HCT116 (cell line): ENCODE measurements around the gene TMPRSS13. TPM values are rescaled to one million over a fixed set of nuclear protein-coding genes. Genes with fewer than 3 reads are reported as not detected.

ENCODE experiments used
- ATAC-seq: fragments of 200-7000 bp; cut with Tn5 transposase; 2 replicates; pipeline ENCODE4 v1.9.1; 2020; ENCODE audit warnings: mild to moderate bottlenecking, moderate library complexity
- BruUV-seq: library from RNA; stranded (reverse); fragments of 400-500 nt; replicated peaks from 2 replicates; lab custom pipeline; 2021; lab: Mats Ljungman, UMichigan
- CTCF ChIA-PET: fragments of 300-600 bp; sonication (Branson Sonifier 250); formaldehyde crosslinking; loops from one replicate; lab custom pipeline; 2021; ENCODE audit warnings: antibody characterized with exemption; lab: Charles Lee
- POLR2A ChIA-PET: fragments of 300-600, 350-600 bp; sonication (Branson Sonifier 250); formaldehyde crosslinking; loops from one replicate; lab custom pipeline; 2021; ENCODE audit warnings: antibody characterized with exemption; lab: Charles Lee
- RAD21 ChIA-PET, 2 experiments: fragments of 300-600 bp; sonication (Branson Sonifier 250); formaldehyde crosslinking; loops; one replicate each; lab custom pipeline; 2023; ENCODE audit warnings: low total read pairs in 2 of 2; ENCODE audit not compliant: uncharacterized antibody in 2 of 2, unreplicated experiment in 2 of 2, low non-redundant PET in 1 of 2; lab: Charles Lee
- DNase-seq: peaks from one replicate; pipeline ENCODE4 v3.0.0-alpha.2; 2010; ENCODE audit warnings: low read depth, low spot score
- H2AFZ ChIP-seq: fragments of 200-600 bp; shearing (Covaris generic), sonication (generic); 2 replicates; pipeline ENCODE4 v1.6.1; 2017; ENCODE audit warnings: low read depth, mixed run types, mixed read lengths, antibody characterized with exemption, low read length; ENCODE audit not compliant: poor library complexity, severe bottlenecking
- H3K27ac ChIP-seq: 2 replicates; pipeline ENCODE4 v1.5.1; 2012; ENCODE audit warnings: low read depth, low read length
- H3K27me3 ChIP-seq: fragments of 200-600 bp; sonication (generic); 2 replicates; pipeline ENCODE4 v1.6.1; 2016; ENCODE audit warnings: mixed run types, low read length, mixed read lengths; ENCODE audit not compliant: insufficient read depth
- H3K36me3 ChIP-seq, 2 experiments: fragments of 200-500 bp in 1 of 2; fragments of 200-600 bp in 1 of 2; sonication (Bioruptor generic) in 1 of 2; sonication (generic) in 1 of 2; 2 replicates each; pipeline versions ENCODE4 v1.5.1 to v1.6.1; 2014 to 2016; ENCODE audit warnings: low read length in 2 of 2, inconsistent platforms in 1 of 2, mixed read lengths in 1 of 2, mixed run types in 1 of 2; ENCODE audit not compliant: insufficient read depth in 2 of 2, control insufficient read depth in 1 of 2
- H3K4me1 ChIP-seq, 2 experiments: fragments of 200-600 bp in 1 of 2; sonication (generic) in 1 of 2; 2 replicates each; pipeline versions ENCODE4 v1.5.1 to v1.6.1; 2012 to 2017; ENCODE audit warnings: low read length in 2 of 2, inconsistent platforms in 1 of 2, mild to moderate bottlenecking in 1 of 2, mixed read lengths in 1 of 2, mixed run types in 1 of 2, moderate library complexity in 1 of 2; ENCODE audit not compliant: insufficient read depth in 2 of 2, control insufficient read depth in 1 of 2
- H3K4me2 ChIP-seq: fragments of 200-600 bp; sonication (generic); 2 replicates; pipeline ENCODE4 v1.6.1; 2017; ENCODE audit warnings: mixed run types, low read length, mixed read lengths
- H3K4me3 ChIP-seq, 2 experiments: fragments of 200-600 bp in 1 of 2; sonication (generic) in 1 of 2; replicated peaks in 1 of 2; 2 replicates each; pipeline ENCODE4 v1.5.1; 2011 to 2016; ENCODE audit warnings: low read length in 2 of 2, control low read depth in 1 of 2, low read depth in 1 of 2, mild to moderate bottlenecking in 1 of 2, mixed read lengths in 1 of 2, mixed run types in 1 of 2
- H3K79me2 ChIP-seq: fragments of 200-600 bp; sonication (generic); 2 replicates; pipeline ENCODE4 v1.6.1; 2017; ENCODE audit warnings: mild to moderate bottlenecking, mixed run types, low read length, moderate library complexity, mixed read lengths; ENCODE audit not compliant: insufficient read depth
- H3K9ac ChIP-seq: fragments of 200-600 bp; sonication (generic); 2 replicates; pipeline ENCODE4 v1.6.1; 2016; ENCODE audit warnings: low read length, mixed read lengths
- H3K9me2 ChIP-seq: fragments of 200-600 bp; sonication (generic), shearing (Covaris generic); 2 replicates; pipeline ENCODE4 v1.6.1; 2017; ENCODE audit warnings: mixed run types, mild to moderate bottlenecking, moderate library complexity; ENCODE audit not compliant: insufficient read depth
- H3K9me3 ChIP-seq, 2 experiments: fragments of 200-500 bp in 1 of 2; fragments of 200-600 bp in 1 of 2; sonication (Bioruptor generic) in 1 of 2; sonication (generic) in 1 of 2; 2 replicates each; pipeline ENCODE4 v1.6.1; 2014 to 2017; ENCODE audit warnings: low read length in 2 of 2, mixed read lengths in 2 of 2, inconsistent platforms in 1 of 2, low read depth in 1 of 2, mild to moderate bottlenecking in 1 of 2, mixed run types in 1 of 2, moderate library complexity in 1 of 2; ENCODE audit not compliant: control insufficient read depth in 1 of 2, insufficient read depth in 1 of 2
- H4K20me1 ChIP-seq: fragments of 200-600 bp; sonication (generic), shearing (Covaris generic); 2 replicates; pipeline ENCODE4 v1.6.1; 2017; ENCODE audit warnings: mixed run types, mild to moderate bottlenecking, moderate library complexity; ENCODE audit not compliant: insufficient read depth
- CBX3 ChIP-seq: IDR thresholded peaks from 2 replicates; pipeline ENCODE4 v1.6.1; 2012; ENCODE audit warnings: low read depth
- FOSL1 ChIP-seq: IDR thresholded peaks from 2 replicates; pipeline ENCODE4 v1.6.1; 2012; ENCODE audit warnings: low read depth
- JUND ChIP-seq: IDR thresholded peaks from 2 replicates; pipeline ENCODE4 v1.6.1; 2012
- RAD21 ChIP-seq: IDR thresholded peaks from 2 replicates; pipeline ENCODE4 v1.6.1; 2012; ENCODE audit warnings: low read depth, mild to moderate bottlenecking
- SP1 ChIP-seq: IDR thresholded peaks from 2 replicates; pipeline ENCODE4 v1.6.1; 2012; ENCODE audit warnings: low read depth
- SRF ChIP-seq: IDR thresholded peaks from 2 replicates; pipeline ENCODE4 v1.6.1; 2012; ENCODE audit warnings: low read depth
- YY1 ChIP-seq: IDR thresholded peaks from 2 replicates; pipeline ENCODE4 v1.6.1; 2011; ENCODE audit warnings: low read length, low read depth, moderate library complexity, mild to moderate bottlenecking; ENCODE audit not compliant: insufficient replicate concordance; ENCODE audit errors: extremely low read depth
- ZFX ChIP-seq: fragments of 450-650 bp; IDR thresholded peaks from 2 replicates; pipeline ENCODE4 v1.6.1; 2017
- ZNF274 ChIP-seq: fragments of 200-500 bp; sonication (Bioruptor generic); IDR thresholded peaks from 2 replicates; pipeline ENCODE4 v1.6.1; 2014; ENCODE audit warnings: mild to moderate bottlenecking, low read depth, low read length, inconsistent platforms
- intact Hi-C: fragments of 100-400 bp; cut with micrococcal nuclease; formaldehyde crosslinking; loops from 2 replicates; pipeline ENCODE4 v1.10.0; 2022
- total RNA-seq: library from RNA; stranded (reverse); gene quantifications from one replicate; pipeline ENCODE4 v1.2.1, GENCODE V29; 2021; ENCODE audit not compliant: unreplicated experiment
- TF ChIP-seq, protein P1 (sequence below): IDR thresholded peaks from 2 replicates; pipeline ENCODE4 v1.6.1; 2011; ENCODE audit warnings: mild to moderate bottlenecking, low read length, moderate library complexity; ENCODE audit not compliant: insufficient replicate concordance; ENCODE audit errors: extremely low read depth
- TF ChIP-seq, protein P2 (sequence below): IDR thresholded peaks from 2 replicates; pipeline ENCODE4 v1.6.1; 2012

TMPRSS13 gene
- total RNA-seq, 1 experiment from 2014 or later, result 0.52 TPM

GRCh38 chr11:117906126-117906525 is 23.1 kb downstream of the TMPRSS13 start:
- no peak for TF ChIP-seq SP1
- no peak for TF ChIP-seq FOSL1
- no peak for TF ChIP-seq RAD21
- no peak for TF ChIP-seq CBX3
- TF ChIP-seq, protein P1, sequence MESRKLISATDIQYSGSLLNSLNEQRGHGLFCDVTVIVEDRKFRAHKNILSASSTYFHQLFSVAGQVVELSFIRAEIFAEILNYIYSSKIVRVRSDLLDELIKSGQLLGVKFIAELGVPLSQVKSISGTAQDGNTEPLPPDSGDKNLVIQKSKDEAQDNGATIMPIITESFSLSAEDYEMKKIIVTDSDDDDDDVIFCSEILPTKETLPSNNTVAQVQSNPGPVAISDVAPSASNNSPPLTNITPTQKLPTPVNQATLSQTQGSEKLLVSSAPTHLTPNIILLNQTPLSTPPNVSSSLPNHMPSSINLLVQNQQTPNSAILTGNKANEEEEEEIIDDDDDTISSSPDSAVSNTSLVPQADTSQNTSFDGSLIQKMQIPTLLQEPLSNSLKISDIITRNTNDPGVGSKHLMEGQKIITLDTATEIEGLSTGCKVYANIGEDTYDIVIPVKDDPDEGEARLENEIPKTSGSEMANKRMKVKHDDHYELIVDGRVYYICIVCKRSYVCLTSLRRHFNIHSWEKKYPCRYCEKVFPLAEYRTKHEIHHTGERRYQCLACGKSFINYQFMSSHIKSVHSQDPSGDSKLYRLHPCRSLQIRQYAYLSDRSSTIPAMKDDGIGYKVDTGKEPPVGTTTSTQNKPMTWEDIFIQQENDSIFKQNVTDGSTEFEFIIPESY, result no peak
- no peak for TF ChIP-seq ZNF274
- TF ChIP-seq, protein P2, sequence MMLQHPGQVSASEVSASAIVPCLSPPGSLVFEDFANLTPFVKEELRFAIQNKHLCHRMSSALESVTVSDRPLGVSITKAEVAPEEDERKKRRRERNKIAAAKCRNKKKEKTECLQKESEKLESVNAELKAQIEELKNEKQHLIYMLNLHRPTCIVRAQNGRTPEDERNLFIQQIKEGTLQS, result no peak
- TF ChIP-seq SRF, result no peak
- no peak for TF ChIP-seq YY1
- no peak for TF ChIP-seq ZFX
- TF ChIP-seq JUND, result no peak
- no TSS peak for BruUV-seq

More at GRCh38 chr11:117906126-117906525, 23.1 kb downstream of the TMPRSS13 start:
- POLR2A ChIA-PET, result no interaction called here
- no peak overlapping the region for H3K9ac ChIP-seq
- CTCF ChIA-PET, result interaction anchor here (1.9 kb wide), 1 partner anchor 147 kb away, joined by 11 read pairs; no protein-coding TSS in a partner anchor
- no peaks in the 10 kb centered on the region for H4K20me1 ChIP-seq
- no peak overlapping the region for H3K27ac ChIP-seq
- no peak overlapping the region for H3K4me3 ChIP-seq
- H3K4me2 ChIP-seq, result no peak overlapping the region
- RAD21 ChIA-PET, result interaction anchor here in 1 of 2 experiments (2.1 kb wide), 1 partner anchor 41 kb away, joined by 8 read pairs; no protein-coding TSS in a partner anchor
- intact Hi-C loops, result no loop called here
- no peaks in the 10 kb centered on the region for H3K27me3 ChIP-seq
- no peak for DNase-seq
- H3K79me2 ChIP-seq, result no peaks in the 10 kb centered on the region
- H3K36me3 ChIP-seq, result no peaks in the 10 kb centered on the region
- H3K9me3 ChIP-seq, result no peaks in the 10 kb centered on the region
- no peak for ATAC-seq
- no peaks in the 10 kb centered on the region for H3K9me2 ChIP-seq
- no peak overlapping the region for H2AFZ ChIP-seq
- peaks cover 9 to 32% of the 10 kb centered on the region in 2 experiments for H3K4me1 ChIP-seq
